NT2/D1 (cell line): ENCODE results near the gene OR2A1.
"Not testable (repeated sequence)": the region's sequence is repeated elsewhere in the genome, so short reads cannot be mapped to it uniquely, and the experiment has no call there.

Experiments
- SUZ12 ChIP-seq: IDR thresholded peaks from 2 replicates; pipeline ENCODE4 v1.6.1; 2011; ENCODE audit not compliant: insufficient read length, insufficient read depth; ENCODE audit errors: extremely low read depth
- YY1 ChIP-seq: IDR thresholded peaks from 2 replicates; pipeline ENCODE4 v1.6.1; 2011; ENCODE audit not compliant: insufficient read length, insufficient read depth
- ZNF274 ChIP-seq: IDR thresholded peaks from 2 replicates; pipeline ENCODE4 v1.6.1; 2011; ENCODE audit warnings: mild to moderate bottlenecking, low read depth, low read length

DNA sequence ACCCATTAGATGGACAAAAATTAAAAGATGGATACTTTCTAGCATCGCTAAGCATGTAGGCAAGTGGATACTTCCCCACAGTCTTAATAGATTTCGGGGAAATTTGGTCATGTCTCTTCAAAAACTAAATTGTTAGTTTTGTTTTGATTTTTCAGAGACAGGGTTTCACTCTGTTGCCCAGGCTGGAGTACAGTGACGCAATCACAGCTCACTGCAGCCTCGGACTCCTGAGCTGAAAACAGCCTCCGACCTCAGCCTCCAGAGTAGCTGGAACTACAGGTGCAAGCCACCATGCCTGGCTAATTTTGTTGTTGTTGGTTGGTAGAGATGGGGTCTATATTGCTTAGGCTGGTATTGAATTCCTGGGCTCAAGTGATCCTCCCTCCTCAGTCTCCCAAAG lies 13.6 kb downstream of the OR2A1 start:
- TF ChIP-seq YY1, SUZ12, ZNF274: not testable (repeated sequence)
